H1 (cell line): ENCODE measurements around the gene ZNF644.

ENCODE experiments used
- BRCA1 ChIP-seq: IDR thresholded peaks from 2 replicates; pipeline ENCODE4 v1.6.1; 2012; ENCODE audit warnings: low read depth, low read length, improper control_type of control experiment
- SP1 ChIP-seq: IDR thresholded peaks from 2 replicates; pipeline ENCODE4 v1.6.1; 2011; ENCODE audit warnings: low read depth, low read length
- TF ChIP-seq, protein P1 (sequence below), 3 experiments: IDR thresholded peaks; 1 replicate in 2 of 3; 2 replicates in 1 of 3; pipeline versions ENCODE4 v1.5.1 to v1.6.1; 2011; ENCODE audit warnings: low read length in 3 of 3, mild to moderate bottlenecking in 3 of 3, inconsistent platforms in 2 of 3, low read depth in 1 of 3, moderate library complexity in 1 of 3; ENCODE audit not compliant: insufficient read depth in 1 of 3; ENCODE audit errors: control extremely low read depth in 1 of 3

DNA sequence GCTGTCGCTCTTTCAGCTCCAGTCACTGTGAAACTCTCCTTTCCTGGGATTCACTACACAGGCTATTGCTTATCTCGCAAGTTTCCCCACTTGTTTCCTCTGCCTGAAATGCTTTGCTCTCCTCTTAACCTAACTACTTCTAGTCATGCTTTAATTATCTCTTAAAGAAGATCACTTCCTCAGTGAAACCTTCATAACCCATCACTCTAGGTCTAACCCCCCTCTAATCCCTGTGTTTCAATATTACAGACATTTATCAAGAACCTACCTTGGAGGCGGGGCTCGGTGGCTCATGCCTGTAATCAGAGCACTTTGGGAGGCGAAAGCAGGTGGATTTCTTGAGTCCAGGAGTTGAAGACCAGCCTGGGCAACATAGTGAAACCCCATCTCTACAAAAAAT, 16.7 kb upstream of the ZNF644 start:
- TF ChIP-seq BRCA1: no peak
- TF ChIP-seq, protein P1, sequence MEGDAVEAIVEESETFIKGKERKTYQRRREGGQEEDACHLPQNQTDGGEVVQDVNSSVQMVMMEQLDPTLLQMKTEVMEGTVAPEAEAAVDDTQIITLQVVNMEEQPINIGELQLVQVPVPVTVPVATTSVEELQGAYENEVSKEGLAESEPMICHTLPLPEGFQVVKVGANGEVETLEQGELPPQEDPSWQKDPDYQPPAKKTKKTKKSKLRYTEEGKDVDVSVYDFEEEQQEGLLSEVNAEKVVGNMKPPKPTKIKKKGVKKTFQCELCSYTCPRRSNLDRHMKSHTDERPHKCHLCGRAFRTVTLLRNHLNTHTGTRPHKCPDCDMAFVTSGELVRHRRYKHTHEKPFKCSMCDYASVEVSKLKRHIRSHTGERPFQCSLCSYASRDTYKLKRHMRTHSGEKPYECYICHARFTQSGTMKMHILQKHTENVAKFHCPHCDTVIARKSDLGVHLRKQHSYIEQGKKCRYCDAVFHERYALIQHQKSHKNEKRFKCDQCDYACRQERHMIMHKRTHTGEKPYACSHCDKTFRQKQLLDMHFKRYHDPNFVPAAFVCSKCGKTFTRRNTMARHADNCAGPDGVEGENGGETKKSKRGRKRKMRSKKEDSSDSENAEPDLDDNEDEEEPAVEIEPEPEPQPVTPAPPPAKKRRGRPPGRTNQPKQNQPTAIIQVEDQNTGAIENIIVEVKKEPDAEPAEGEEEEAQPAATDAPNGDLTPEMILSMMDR (IDR thresholded peaks at IDR 0.05; ENCODE audit: control extremely low read depth in 1 of 3, insufficient read depth in 1 of 3, low read depth in 1 of 3, low read length in 3 of 3): no peak
- no peak for TF ChIP-seq SP1
